ENCODE data around the gene PPFIBP2. TPM values are rescaled to one million over a fixed set of nuclear protein-coding genes. Genes with fewer than 3 reads are reported as not detected.

PPFIBP2 gene
- total and polyA plus RNA-seq, 4 donors, result 7.7 to 51.3 (median 18.6) TPM

GRCh38 chr11:7595951-7596350 is 82.2 kb downstream of the PPFIBP2 start:
- Histone ChIP-seq H3K4me3 (no peak overlapping the region), H3K4me1 (ENCODE audit: control insufficient read depth in 5 of 5, insufficient read depth in 5 of 5, low read length in 5 of 5) (peaks cover 0 to 13% (median 9%) of the 10 kb centered on the region in 5 donors), H3K9me3 (ENCODE audit: control insufficient read depth in 4 of 4, insufficient read depth in 3 of 4, low read length in 3 of 4) (no peaks in the 10 kb centered on the region), H3K27ac (ENCODE audit: low read depth in 1 of 2, low read length in 1 of 2) (no peak overlapping the region), H3K27me3 (ENCODE audit: control insufficient read depth in 3 of 3, insufficient read depth in 3 of 3, low read length in 2 of 3) (no peaks in the 10 kb centered on the region), H3K9ac (ENCODE audit: insufficient read depth in 1 of 2, low read length in 2 of 2) (peak overlapping the region in 1 of 2 donors; percentile 42), H3K36me3 (ENCODE audit: control insufficient read depth in 4 of 4, insufficient read depth in 4 of 4, low read length in 4 of 4) (peaks cover 0 to 15% (median 2%) of the 10 kb centered on the region in 4 donors)
- no peak for TF ChIP-seq CTCF (IDR thresholded peaks at IDR 0.05; ENCODE audit: control extremely low read depth, extremely low read depth)
- WGBS, 2 donors, result 94 to 95% methylated on average over 2 of the region's 2 CpGs
- ATAC-seq (ENCODE audit: insufficient read depth, low FRiP score) (no peak), DNase-seq (no peak)

- Histone ChIP-seq H3K4me3 (no peak overlapping the region), H3K27ac (ENCODE audit: low read depth in 1 of 2, low read length in 1 of 2) (peak overlapping the region in 1 of 2 donors; percentile 78), H3K9ac (ENCODE audit: insufficient read depth in 1 of 2, low read length in 2 of 2) (no peak overlapping the region), H3K4me1 (ENCODE audit: control insufficient read depth in 5 of 5, insufficient read depth in 5 of 5, low read length in 5 of 5) (peaks cover 0 to 13% (median 9%) of the 10 kb centered on the region in 5 donors), H3K36me3 (ENCODE audit: control insufficient read depth in 4 of 4, insufficient read depth in 4 of 4, low read length in 4 of 4) (peaks cover 0 to 15% (median 2%) of the 10 kb centered on the region in 4 donors), H3K27me3 (ENCODE audit: control insufficient read depth in 3 of 3, insufficient read depth in 3 of 3, low read length in 2 of 3) (no peaks in the 10 kb centered on the region), H3K9me3 (ENCODE audit: control insufficient read depth in 4 of 4, insufficient read depth in 3 of 4, low read length in 3 of 4) (no peaks in the 10 kb centered on the region)
- 68 to 85% methylated on average over 5 of the region's 5 CpGs for WGBS, 2 donors
- DNase-seq (no peak), ATAC-seq (ENCODE audit: insufficient read depth, low FRiP score) (peak; percentile 56)
- no peak for TF ChIP-seq CTCF (IDR thresholded peaks at IDR 0.05; ENCODE audit: control extremely low read depth, extremely low read depth)
These were observed 83.2 kb downstream of the PPFIBP2 start for GRCh38 chr11:7596975-7597391.

GRCh38 chr11:7597620-7598019 is 83.8 kb downstream of the PPFIBP2 start:
- Histone ChIP-seq H3K27me3 (ENCODE audit: control insufficient read depth in 3 of 3, insufficient read depth in 3 of 3, low read length in 2 of 3) (no peaks in the 10 kb centered on the region), H3K36me3 (ENCODE audit: control insufficient read depth in 4 of 4, insufficient read depth in 4 of 4, low read length in 4 of 4) (peaks cover 0 to 15% (median 2%) of the 10 kb centered on the region in 4 donors), H3K4me3 (no peak overlapping the region), H3K27ac (ENCODE audit: low read depth in 1 of 2, low read length in 1 of 2) (peak overlapping the region in 1 of 2 donors; percentile 78), H3K9ac (ENCODE audit: insufficient read depth in 1 of 2, low read length in 2 of 2) (no peak overlapping the region), H3K9me3 (ENCODE audit: control insufficient read depth in 4 of 4, insufficient read depth in 3 of 4, low read length in 3 of 4) (no peaks in the 10 kb centered on the region), H3K4me1 (ENCODE audit: control insufficient read depth in 5 of 5, insufficient read depth in 5 of 5, low read length in 5 of 5) (peaks cover 0 to 13% (median 8%) of the 10 kb centered on the region in 5 donors)
- DNase-seq (peak; percentile 71 to 89 (median 77)), ATAC-seq (ENCODE audit: insufficient read depth, low FRiP score) (peak; percentile 64)
- 60 to 73% methylated on average over 8 of the region's 8 CpGs for WGBS, 2 donors
- TF ChIP-seq CTCF (IDR thresholded peaks at IDR 0.05; ENCODE audit: control extremely low read depth, extremely low read depth), result no peak

- Histone ChIP-seq H3K27me3 (ENCODE audit: control insufficient read depth in 3 of 3, insufficient read depth in 3 of 3, low read length in 2 of 3) (no peaks in the 10 kb centered on the region), H3K4me3 (no peak overlapping the region), H3K9me3 (ENCODE audit: control insufficient read depth in 4 of 4, insufficient read depth in 3 of 4, low read length in 3 of 4) (no peaks in the 10 kb centered on the region), H3K4me1 (ENCODE audit: control insufficient read depth in 5 of 5, insufficient read depth in 5 of 5, low read length in 5 of 5) (peaks cover 0 to 16% (median 9%) of the 10 kb centered on the region in 5 donors), H3K9ac (ENCODE audit: insufficient read depth in 1 of 2, low read length in 2 of 2) (no peak overlapping the region), H3K36me3 (ENCODE audit: control insufficient read depth in 4 of 4, insufficient read depth in 4 of 4, low read length in 4 of 4) (peaks cover 0 to 14% (median 2%) of the 10 kb centered on the region in 4 donors), H3K27ac (ENCODE audit: low read depth in 1 of 2, low read length in 1 of 2) (no peak overlapping the region)
- ATAC-seq (ENCODE audit: insufficient read depth, low FRiP score), result no peak
- TF ChIP-seq CTCF (IDR thresholded peaks at IDR 0.05; ENCODE audit: control extremely low read depth, extremely low read depth), result no peak
- 68 to 78% methylated on average over 2 of the region's 2 CpGs for WGBS, 2 donors
- no peak for DNase-seq
These were observed 85.4 kb downstream of the PPFIBP2 start for GRCh38 chr11:7599209-7599608.

All from lung (tissue), 12 donors.